ENCODE results near the gene XPO6.

The XPO6 gene

DNA sequence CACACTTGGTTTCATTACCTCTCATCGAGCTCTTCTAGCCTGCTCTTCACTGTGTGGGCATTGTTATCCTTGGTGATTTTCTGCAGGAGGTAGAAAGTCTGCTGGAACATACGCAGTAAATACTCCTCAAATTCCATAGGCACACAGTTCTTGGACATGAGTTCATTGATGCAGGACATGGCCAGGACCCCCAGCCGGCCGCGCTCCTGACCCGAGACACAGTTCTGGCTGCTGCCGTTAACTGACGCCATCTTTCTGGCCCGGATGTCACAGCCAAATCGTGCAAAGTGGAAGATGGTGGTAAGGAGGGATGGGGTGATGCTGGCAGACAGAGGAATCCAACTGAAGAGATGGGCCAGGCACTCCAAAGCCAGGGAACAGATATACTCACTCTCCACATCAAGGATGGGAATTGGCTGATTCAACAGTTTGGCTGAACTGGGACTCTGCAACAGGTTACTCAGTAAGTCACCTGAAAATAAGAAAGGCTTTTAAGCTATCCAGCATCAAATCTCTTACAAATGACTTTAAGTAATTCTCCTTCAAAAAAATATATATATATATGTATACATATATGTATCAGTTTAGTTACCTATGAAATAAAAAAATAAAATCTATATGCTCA, 55.6 kb downstream of the XPO6 start:
- DNase-seq (ENCODE audit: low read depth, low spot score) = no peak

DNA sequence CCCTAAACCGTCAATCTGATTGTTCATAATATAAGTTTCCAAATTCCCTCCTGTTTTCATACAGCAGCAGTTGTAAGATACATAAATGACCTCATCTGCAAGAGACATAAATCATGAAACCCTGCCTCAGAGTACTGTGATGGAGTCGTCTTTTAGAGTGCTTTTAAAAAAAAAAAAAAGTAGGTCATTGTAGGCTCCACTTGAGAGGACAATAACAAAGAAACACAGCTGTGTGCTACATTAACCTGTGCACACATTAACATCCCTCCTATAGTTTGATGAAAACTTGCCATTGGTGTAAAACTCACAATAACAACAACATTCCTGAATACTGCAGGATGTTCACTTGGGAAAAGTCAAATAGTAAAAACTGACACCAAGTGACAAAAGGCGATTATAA, 56.5 kb downstream of the XPO6 start:
- DNase-seq (ENCODE audit: low read depth, low spot score) = no peak

DNA sequence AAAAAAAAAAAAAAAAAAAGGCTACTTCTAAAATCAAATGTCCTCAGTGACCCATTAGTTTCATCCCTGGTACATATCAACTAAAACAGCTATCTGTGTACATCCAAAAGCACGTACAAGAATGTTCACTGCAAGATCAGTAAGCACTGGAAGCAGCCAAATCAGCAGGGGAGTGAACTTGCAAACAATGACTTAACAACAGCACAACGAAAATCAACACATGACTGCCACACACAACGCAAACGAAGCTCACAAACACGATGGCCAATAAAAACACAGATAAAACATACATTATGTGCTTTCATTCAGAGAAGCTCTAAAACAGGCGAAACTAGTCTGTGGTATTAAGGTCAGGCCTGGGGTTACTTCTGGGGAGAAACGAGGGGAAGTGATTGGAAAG, 60.6 kb downstream of the XPO6 start:
- no peak for DNase-seq (ENCODE audit: low read depth, low spot score)

DNA sequence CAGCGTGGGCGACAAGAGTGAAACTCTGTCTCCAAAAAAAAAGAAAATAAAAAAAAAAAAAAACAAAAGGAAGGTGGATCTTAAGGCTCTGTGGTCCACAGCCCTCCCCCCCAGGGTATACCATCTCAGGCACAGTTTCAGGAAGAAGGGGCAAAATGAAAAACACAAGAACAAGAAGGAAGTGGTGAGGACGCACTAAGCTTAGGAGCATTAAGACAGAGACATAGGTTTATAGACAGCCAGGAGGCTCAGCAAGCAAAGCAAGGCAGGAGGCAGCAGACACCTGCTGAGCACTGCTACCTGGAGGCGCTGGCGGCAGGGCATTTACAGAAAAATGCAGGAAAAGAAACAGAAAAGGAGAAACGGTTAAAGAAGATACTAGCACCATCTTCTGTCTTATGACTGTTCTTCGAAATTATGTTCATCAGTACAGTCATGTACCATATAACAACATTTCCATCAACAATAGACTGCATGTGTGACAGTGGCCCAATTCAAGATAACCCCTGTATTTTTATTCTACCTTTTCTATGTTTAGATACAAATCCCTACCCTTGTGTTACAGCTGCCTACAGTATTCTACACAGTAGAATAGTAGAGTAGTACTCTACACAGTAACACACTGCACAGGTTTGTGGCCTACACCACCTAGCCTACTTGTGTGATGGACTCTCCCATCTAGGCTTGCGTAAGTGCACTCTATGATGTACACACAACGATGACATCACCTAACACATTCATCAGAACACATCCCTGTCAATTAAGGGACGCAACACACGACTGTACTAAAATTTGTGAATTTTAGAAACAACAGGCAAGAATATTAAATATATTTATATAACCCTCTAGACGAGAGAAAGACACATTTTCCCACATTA, 62.5 kb downstream of the XPO6 start:
- DNase-seq (ENCODE audit: low read depth, low spot score) = no peak

DNA sequence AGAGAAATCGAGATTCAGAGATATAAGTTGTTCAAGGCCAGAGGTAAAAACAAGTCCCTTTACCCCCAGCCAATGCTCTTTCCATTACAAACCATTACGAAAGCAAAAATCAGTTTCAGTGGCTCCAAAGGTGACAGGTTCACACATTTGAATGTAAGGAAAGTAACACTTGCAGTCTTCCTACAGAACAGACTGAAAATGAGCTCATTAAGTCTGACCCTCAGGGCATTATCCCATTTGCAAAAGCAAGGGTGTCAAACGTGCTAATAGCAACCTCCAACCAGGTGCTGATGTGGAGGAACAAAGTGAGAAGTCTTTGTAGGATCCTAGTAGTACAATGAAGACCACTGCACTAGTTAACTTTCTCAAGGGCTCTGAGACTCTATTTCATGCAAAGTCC, 65.2 kb downstream of the XPO6 start:
- DNase-seq (ENCODE audit: low read depth, low spot score) = no peak

DNA sequence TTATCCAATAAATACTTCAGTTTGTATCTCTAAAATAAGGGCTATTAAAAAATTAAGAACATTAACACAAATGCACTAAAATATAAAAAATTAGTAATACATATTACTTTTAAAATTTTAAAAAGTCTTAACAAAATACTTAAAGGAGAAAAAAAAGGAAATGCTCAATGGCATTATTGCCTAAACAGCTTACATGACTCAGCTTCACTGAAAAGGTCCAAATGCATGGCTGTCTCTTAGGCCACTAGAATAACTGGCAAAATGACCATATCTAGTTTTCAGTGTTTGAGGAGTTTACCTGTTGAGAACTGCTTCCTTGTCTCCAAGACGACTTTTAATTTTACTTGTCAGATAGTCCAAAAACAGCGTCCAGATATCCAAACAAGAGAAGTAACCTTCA, 66.0 kb downstream of the XPO6 start:
- no peak for DNase-seq (ENCODE audit: low read depth, low spot score)

DNA sequence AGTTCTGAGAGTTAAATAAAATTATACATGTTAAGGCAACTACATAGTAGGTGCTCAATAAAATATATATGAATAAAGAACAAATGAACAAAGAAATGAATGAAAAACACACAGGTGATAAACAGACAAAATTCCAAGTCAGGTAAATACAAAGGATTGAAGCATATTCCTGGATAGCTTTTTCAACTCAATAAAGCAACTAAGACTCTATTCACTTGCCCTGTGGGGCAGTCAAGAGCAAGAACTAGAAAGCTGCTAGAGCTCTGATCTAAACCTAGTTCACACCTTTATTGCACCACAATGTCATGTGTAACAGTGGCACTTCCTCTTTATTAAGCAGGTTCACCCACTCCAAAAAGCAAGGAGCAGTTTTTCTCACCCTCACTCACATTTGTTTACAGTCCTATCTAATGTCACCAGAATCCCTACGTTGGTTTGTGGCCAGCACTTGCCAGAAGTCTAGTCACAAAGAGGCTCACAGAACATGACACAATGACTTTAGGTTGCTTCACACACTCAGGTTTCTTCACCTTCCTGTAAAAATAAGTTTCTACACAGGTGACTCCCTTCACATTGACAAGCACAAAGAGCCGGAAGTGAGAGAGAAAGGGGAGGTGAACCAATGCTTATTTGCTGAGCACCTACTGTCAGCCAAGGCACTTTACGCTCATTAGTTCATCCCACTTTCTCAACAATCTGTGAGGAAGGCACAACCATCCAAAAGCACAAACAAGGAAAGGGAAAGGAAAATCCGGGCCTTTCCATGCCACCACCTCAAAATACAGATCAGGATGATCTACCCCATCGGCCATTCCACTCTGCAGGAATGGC, 70.8 kb downstream of the XPO6 start:
- DNase-seq (ENCODE audit: low read depth, low spot score) = no peak

DNA sequence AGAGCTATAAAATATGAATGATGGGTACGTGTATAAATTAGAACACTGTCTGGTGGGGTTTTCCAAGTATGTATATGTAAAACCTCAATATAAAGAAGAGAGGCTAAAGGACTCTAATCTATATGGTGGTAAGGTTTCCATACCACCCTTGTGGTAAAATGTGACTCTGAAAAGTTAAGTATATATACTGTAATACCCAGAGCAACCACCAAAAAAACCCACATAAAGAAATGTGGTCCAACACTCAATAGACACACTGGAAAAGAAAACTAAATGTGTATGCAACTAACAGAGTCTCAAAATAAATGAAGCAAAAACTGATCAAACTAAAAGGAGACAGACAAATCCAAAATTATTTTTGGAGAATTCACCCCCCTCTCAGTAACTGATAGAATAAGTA, 72.2 kb downstream of the XPO6 start:
- no peak for DNase-seq (ENCODE audit: low read depth, low spot score)

DNA sequence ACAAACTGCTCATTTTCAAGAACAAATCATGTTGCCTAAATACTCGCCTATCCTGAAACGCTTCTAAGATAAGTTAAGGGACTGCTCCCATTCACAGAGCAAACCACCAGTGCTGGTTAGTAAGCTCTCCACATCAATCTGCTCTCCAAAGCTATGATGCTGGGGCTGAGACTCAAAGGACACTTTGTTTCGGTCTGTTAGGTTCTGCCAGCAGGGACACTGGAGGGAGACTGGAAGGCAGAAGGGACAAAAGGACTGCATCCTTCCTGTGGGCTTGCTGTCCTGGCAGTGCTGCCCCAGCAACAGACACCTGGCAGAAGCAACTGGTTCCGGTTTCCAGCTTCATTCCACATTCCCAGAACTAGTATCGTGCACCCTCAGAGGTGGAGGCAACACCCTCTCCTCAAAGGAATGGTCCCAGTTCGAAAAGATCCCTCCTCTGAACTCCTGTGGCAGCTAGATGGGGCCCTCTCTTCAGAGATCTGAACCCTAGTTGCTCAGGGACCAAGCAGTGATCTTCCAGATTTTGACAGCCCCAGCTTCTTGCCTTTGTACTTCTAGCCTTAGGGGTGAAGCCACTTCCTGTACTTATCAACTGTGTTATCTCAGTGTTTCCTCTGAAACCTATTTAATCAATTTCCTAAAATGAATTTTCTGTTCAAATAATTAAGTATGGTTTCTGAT, 74.9 kb downstream of the XPO6 start:
- no peak for DNase-seq (ENCODE audit: low read depth, low spot score)

DNA sequence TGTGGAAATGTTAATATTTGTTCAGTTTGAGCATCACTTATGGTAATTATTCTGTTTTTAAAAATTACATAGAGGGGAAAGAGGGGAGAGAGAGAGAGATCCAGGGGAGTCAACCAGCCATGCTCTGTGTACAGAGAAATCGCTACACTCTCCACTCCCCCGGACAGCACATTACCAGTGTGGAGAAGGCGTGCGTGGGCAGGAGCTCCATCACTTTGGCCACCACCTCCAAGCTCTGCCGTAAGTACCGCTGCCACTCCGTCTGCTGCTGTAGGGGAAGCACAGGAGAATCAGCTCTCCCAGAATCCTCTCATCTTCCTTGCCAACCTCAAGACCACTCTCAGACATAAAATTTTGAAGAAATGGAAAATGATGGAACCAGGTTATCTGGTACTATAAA, 78.1 kb downstream of the XPO6 start:
- no peak for DNase-seq (ENCODE audit: low read depth, low spot score)

DNA sequence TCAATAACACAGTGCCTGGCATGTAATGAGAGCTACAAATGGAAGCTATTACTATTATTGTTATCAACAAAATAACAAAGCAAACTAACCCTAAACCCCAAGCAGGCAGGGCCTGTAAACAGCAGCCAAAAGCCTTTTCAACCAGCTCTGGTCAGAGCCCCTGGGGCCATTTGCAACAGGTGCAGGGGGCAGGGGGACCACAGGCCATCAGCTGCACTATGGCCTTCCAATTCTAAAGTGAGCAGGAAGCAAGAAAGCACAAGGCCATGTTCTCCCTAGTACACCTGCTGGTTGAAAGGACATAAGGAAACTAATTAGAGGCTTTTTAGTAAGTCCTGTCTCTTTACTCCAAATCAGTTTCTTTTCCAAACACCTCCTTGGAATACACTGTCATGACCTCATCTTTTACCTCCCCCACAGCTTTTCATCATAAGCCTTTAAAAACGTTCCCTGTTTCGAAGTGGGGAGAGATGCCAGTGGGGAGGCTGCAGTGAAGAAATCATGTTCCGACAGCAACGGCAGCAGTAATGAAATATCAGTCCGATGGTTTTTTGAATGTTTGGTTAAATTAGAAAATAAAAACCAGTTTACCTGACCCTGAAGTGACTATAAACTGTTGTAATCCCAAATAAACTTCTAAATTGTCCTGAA, 79.9 kb downstream of the XPO6 start:
- DNase-seq (ENCODE audit: low read depth, low spot score) = no peak

DNA sequence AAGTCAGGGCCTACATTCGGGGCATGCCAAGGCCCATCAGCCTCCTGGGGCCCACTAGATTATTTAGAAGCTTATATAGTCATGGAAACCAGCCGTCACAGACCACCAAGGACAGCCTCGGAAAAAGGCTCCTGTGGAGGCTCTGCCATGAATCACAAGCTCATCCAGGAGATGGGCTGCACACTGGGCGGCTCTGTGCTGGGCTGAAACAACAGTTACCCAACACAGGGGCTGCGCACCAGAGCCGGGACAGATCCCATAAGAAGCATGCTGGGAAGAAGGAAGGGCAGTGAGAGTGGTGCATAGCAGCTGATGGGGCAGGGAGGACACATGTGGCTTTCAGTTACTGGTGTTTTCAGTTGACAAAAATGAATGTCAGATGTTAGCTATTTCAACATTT, 80.6 kb downstream of the XPO6 start:
- no peak for DNase-seq (ENCODE audit: low read depth, low spot score)

DNA sequence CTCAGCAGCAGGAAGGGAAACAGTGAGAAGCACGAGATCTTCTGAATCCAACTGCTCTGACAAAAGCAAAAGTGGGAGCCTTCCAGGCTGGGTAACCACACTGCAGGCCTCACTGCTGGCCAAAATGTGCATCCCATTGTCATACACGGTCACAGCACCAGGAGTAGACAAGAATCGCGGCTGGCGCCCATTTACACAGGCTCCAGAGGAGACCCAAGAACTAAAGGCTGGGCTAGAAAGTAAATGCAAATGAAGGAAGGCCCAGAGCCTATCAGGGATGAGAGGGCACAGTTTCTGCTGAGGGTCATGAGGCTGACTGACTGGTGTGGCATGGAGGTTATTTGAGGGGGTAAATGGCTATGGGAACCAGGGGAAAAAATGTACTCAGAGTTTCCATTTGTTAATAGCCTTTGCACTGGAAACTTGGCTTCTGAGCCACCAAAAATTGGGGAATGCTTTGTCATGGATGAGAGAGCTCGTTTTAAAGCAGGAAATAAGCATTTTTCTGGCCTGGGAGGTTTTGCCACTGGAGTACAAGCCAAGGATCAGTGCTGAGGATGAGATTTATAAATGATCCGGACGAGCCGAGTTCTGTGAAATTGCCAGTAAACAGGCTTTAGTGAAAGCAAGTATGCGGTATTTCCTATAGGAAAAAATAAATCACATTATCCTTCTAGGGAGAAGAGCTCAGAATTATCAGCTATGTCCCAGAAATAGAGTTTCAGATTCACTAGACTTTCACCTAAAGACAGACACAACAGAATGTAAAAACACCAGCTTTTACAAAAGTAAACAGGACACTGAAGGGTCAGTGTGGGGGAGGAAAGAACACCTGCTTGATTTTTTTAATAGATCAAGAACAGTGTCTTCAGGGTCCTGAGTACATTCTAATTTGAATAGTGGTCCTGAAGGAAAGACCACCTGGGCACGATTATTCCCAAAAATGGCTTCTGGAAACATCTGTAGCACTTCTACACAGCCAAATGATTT, 81.4 kb downstream of the XPO6 start:
- peak; percentile 23 for DNase-seq (ENCODE audit: low read depth, low spot score)

DNA sequence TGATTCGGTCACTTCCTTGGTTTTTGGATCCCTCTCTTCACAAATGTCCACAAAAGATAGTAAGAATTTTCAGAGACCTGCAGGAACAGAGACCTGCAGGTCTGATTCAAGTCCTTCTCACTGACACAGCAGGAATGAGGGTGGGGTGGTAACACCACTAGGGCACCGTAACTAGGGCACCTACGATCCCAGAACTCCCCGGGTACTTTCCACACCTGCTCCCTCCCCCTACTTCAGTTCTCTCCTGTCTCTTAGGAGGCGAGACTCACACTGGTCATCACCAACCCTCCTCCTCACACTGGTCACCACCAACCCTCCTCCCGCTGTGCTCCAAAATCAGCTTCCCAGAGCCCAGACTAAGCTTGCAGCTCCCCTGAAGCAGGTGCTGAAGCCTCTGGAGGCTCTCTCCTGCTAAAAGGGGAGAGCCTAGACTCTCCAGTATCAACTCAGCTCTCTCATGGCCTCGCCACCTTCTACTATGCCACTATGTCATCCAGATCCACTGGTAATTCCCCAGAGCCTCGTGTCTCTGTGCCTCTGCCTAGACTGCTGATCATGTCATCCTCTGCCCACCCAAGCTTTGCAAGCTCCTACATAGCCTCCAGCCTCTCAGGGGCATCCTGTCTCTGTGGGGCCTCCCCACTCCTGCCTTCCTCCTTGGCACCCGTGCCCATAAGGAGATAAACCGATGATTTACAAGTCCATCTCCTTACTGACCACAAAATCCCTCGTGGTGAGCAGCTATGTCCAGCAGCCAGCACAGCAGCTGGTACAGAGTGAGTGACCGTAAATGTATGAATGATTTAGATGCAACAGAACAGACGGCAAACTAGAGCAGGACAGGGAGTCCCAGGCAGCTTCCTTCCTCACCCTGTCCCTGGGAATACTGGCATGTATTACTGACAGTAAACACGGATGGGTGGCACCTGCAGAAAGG, 84.8 kb downstream of the XPO6 start:
- no peak for DNase-seq (ENCODE audit: low read depth, low spot score)

DNA sequence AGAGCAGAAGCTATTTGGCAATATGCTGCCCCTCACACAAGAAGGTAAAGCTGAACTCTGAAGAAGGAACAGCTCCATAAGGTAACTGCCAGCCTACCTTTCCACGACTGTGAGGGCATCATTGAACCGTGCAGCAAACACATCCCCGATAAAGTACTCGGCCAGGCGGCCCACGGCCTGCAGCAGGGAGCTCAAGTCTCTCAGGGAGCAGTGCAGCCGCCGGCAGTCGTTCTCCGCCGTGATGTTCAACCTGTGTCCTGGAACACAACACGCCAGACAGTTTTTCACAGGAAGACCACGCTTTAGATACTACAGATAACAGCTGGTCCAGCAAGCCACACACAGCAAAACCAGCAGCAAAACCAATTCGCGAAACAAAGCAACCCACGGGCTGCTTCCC, 86.2 kb downstream of the XPO6 start:
- no peak for DNase-seq (ENCODE audit: low read depth, low spot score)

DNA sequence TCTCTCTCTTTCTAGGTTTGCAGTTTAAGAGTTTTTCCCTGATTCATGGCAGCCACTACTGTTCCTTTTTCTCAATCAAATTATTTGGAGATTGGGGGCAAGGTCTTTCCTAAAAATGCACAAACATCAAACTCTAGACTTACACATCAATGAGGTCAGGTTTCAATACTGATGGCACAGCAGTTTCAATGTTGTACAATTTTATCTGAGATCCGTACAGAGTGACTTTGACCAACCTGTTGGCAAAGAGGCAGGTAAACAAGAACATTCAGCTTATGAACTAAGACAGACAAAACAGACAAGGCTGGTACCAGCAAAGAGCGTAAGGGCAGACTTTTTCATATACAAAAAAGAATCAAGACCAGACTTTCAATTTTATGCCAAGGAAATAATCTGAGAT, 90.2 kb downstream of the XPO6 start:
- DNase-seq (ENCODE audit: low read depth, low spot score) = no peak

DNA sequence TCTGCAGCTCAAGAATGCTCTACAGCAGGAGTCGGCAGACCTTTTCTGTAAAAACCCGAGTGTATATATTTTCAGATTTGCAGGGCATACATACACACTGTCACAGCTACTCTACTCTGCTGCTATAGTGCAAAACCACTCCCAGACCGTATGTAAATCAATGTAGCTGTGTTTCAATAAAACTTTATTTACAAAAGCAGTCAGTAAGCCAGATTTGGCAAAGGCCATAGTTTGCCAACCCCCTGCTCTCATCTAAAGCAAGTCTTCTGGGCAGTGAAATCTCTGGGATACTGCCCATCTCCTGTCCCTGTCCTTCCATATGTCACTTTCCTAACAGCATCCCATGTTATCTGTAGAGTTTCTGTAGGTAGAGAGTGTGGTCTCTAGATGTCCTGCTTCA, 91.0 kb downstream of the XPO6 start:
- DNase-seq (ENCODE audit: low read depth, low spot score) = no peak

DNA sequence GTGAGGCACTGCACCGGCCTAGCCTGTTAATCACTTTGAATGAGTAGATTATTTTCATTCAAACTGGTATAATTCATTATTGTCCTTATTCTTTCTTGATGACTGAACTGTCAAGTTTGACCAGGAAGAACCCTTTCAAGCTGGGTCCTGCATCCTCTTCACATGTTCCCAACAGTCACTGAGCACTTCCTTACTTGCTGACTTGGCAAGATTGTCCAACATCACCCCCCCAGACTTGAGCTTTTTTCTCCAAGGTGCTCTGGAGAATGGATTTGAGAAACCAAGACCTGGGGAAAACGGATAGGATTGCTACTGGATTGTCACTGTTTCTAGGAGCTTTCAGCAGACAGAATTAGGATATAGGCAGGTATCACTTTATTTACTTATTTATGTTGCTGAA, 93.1 kb downstream of the XPO6 start:
- no peak for DNase-seq (ENCODE audit: low read depth, low spot score)

DNA sequence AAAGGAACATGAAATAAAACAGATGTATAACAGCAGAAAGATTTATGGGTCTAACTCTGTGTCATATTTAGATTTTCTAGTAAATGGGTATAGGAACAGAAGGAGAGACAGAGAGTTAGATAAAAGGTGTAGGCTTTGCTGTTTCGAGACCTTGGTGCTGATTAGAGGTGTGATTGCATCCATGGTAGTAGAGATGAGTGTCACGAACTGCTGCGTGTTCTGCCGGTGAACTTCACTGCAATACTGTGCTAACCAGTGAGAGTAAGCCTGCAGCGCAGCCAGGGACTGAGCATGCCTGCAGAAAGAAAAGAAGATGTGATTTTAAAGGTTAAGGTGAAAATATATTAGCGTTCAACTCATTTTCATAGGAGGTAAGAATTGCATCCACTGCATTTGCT, 94.6 kb downstream of the XPO6 start:
- DNase-seq (ENCODE audit: low read depth, low spot score) = no peak

Measured in astrocyte of the hippocampus (primary cell).